Activated CD4-positive, alpha-beta T cell treated with anti-CD3 and anti-CD28 coated beads, Interleukin-2, amount 10 ng/mL, durations not matched to agents 7 days and 5 days (primary cell): Measurements from ENCODE around the gene GATA2. TPM values are rescaled to one million over a fixed set of nuclear protein-coding genes. Genes with fewer than 3 reads are reported as not detected.

Source experiments
- CTCF ChIA-PET: fragments of 350-600 bp; sonication (Branson Sonifier 250); formaldehyde crosslinking; loops from one replicate; lab custom pipeline; 2021; ENCODE audit warnings: antibody characterized with exemption; lab: Charles Lee
- POLR2A ChIA-PET: fragments of 350-600 bp; sonication (Branson Sonifier 250); formaldehyde crosslinking; loops from one replicate; lab custom pipeline; 2021; ENCODE audit warnings: antibody characterized with exemption; lab: Charles Lee
- DNase-seq: peaks from one replicate; pipeline ENCODE4 v3.0.0-alpha.2; 2020
- H3K27ac Mint-ChIP-seq: one replicate; pipeline ENCODE4 v1.8.0; 2021; ENCODE audit warnings: mild to moderate bottlenecking, moderate library complexity, mixed read lengths
- H3K27me3 Mint-ChIP-seq: one replicate; pipeline ENCODE4 v1.8.0; 2021; ENCODE audit warnings: mixed read lengths
- H3K36me3 Mint-ChIP-seq: one replicate; pipeline ENCODE4 v1.8.0; 2021; ENCODE audit warnings: low read depth, mixed read lengths
- H3K4me1 Mint-ChIP-seq: one replicate; pipeline ENCODE4 v1.8.0; 2021; ENCODE audit warnings: mixed read lengths
- H3K4me3 Mint-ChIP-seq: one replicate; pipeline ENCODE4 v1.8.0; 2021; ENCODE audit warnings: mild to moderate bottlenecking, moderate library complexity, mixed read lengths
- H3K9me3 Mint-ChIP-seq: one replicate; pipeline ENCODE4 v1.8.0; 2021; ENCODE audit warnings: mixed read lengths
- total RNA-seq, 2 experiments: library from RNA; stranded (reverse); gene quantifications; one replicate each; pipeline ENCODE4 v1.2.3, GENCODE V29; 2021

The GATA2 gene
- total RNA-seq, 2 experiments from 2014 or later, result not detected

GRCh38 chr3:128463354-128463753 is 29.6 kb downstream of the GATA2 start:
- H3K4me1 Mint-ChIP-seq, result peaks cover 12% of the 10 kb centered on the region
- no peak for DNase-seq
- ChIA-PET CTCF (interaction anchor here (1.1 to 1.9 kb wide), 4 partner anchors 9 to 37 kb away, joined by 3 to 5 read pairs (median 4); no protein-coding TSS in a partner anchor), POLR2A (no interaction called here)
- H3K36me3 Mint-ChIP-seq, result no peaks in the 10 kb centered on the region
- no peaks in the 10 kb centered on the region for H3K9me3 Mint-ChIP-seq
- H3K27me3 Mint-ChIP-seq, result peaks cover 20% of the 10 kb centered on the region
- H3K4me3 Mint-ChIP-seq, result no peak overlapping the region
- no peak overlapping the region for H3K27ac Mint-ChIP-seq

- no peak overlapping the region for H3K27ac Mint-ChIP-seq
- H3K9me3 Mint-ChIP-seq, result no peaks in the 10 kb centered on the region
- no peaks in the 10 kb centered on the region for H3K36me3 Mint-ChIP-seq
- no peak for DNase-seq
- POLR2A ChIA-PET, result no interaction called here
- peaks cover 12% of the 10 kb centered on the region for H3K4me1 Mint-ChIP-seq
- peaks cover 20% of the 10 kb centered on the region for H3K27me3 Mint-ChIP-seq
- CTCF ChIA-PET, result interaction anchor here (1.1 to 1.9 kb wide), 3 partner anchors 17 to 37 kb away, joined by 3 to 4 read pairs (median 4); no protein-coding TSS in a partner anchor
- no peak overlapping the region for H3K4me3 Mint-ChIP-seq
Measured at GRCh38 chr3:128462931-128463330, 30.1 kb downstream of the GATA2 start.

- H3K9me3 Mint-ChIP-seq, result no peaks in the 10 kb centered on the region
- H3K27me3 Mint-ChIP-seq, result peaks cover 20% of the 10 kb centered on the region
- CTCF ChIA-PET, result interaction anchor here (1.1 to 1.9 kb wide), 3 partner anchors 17 to 35 kb away, joined by 4 read pairs; no protein-coding TSS in a partner anchor
- H3K4me3 Mint-ChIP-seq, result no peak overlapping the region
- H3K27ac Mint-ChIP-seq, result no peak overlapping the region
- POLR2A ChIA-PET, result no interaction called here
- peaks cover 11% of the 10 kb centered on the region for H3K4me1 Mint-ChIP-seq
- no peak for DNase-seq
- H3K36me3 Mint-ChIP-seq, result no peaks in the 10 kb centered on the region
Measured at GRCh38 chr3:128462341-128462910, 30.6 kb downstream of the GATA2 start.

GRCh38 chr3:128461731-128462130 is 31.3 kb downstream of the GATA2 start:
- Mint-ChIP-seq H3K4me1 (peaks cover 4% of the 10 kb centered on the region), H3K27ac (no peak overlapping the region), H3K9me3 (no peaks in the 10 kb centered on the region), H3K27me3 (peaks cover 13% of the 10 kb centered on the region), H3K36me3 (no peaks in the 10 kb centered on the region), H3K4me3 (no peak overlapping the region)
- CTCF ChIA-PET, result interaction anchor here (1.5 to 1.6 kb wide), 2 partner anchors 14 to 34 kb away, joined by 4 to 7 read pairs; no protein-coding TSS in a partner anchor
- POLR2A ChIA-PET, result no interaction called here
- no peak for DNase-seq

- POLR2A ChIA-PET, result no interaction called here
- H3K27ac Mint-ChIP-seq, result no peak overlapping the region
Measured at GRCh38 chr3:128459461-128459820, 33.6 kb downstream of the GATA2 start.

GRCh38 chr3:128458746-128459460 is 34.1 kb downstream of the GATA2 start:
- Mint-ChIP-seq H3K27ac (no peak overlapping the region), H3K27me3 (peaks cover 21% of the 10 kb centered on the region), H3K36me3 (no peaks in the 10 kb centered on the region), H3K4me1 (peaks cover under 1% of the 10 kb centered on the region), H3K9me3 (no peaks in the 10 kb centered on the region), H3K4me3 (no peak overlapping the region)
- CTCF ChIA-PET, result interaction anchor here (1.1 to 1.5 kb wide), 2 partner anchors 12 to 17 kb away, joined by 4 read pairs; no protein-coding TSS in a partner anchor
- POLR2A ChIA-PET, result no interaction called here
- no peak for DNase-seq

More at GRCh38 chr3:128459461-128459820, 33.6 kb downstream of the GATA2 start:
- no peak for DNase-seq
- no peaks in the 10 kb centered on the region for H3K4me1 Mint-ChIP-seq
- H3K27me3 Mint-ChIP-seq, result peaks cover 18% of the 10 kb centered on the region
- no peak overlapping the region for H3K4me3 Mint-ChIP-seq
- no peaks in the 10 kb centered on the region for H3K36me3 Mint-ChIP-seq
- CTCF ChIA-PET, result interaction anchor here (1.5 kb wide), 1 partner anchor 17 kb away, joined by 4 read pairs; no protein-coding TSS in a partner anchor
- H3K9me3 Mint-ChIP-seq, result no peaks in the 10 kb centered on the region

- ChIA-PET CTCF (interaction anchor here (1.0 to 1.1 kb wide), 2 partner anchors 9 to 11 kb away, joined by 4 read pairs; partner anchors contain the start of gene DNAJB8), POLR2A (no interaction called here)
- Mint-ChIP-seq H3K27ac (no peak overlapping the region), H3K9me3 (no peaks in the 10 kb centered on the region), H3K4me3 (no peak overlapping the region), H3K36me3 (no peaks in the 10 kb centered on the region), H3K27me3 (peaks cover 24% of the 10 kb centered on the region), H3K4me1 (peaks cover 2% of the 10 kb centered on the region)
- DNase-seq, result no peak
Measured at GRCh38 chr3:128457937-128458336, 35.1 kb downstream of the GATA2 start.

- H3K27me3 Mint-ChIP-seq, result peaks cover 24% of the 10 kb centered on the region
- H3K4me1 Mint-ChIP-seq, result peaks cover 2% of the 10 kb centered on the region
Measured at GRCh38 chr3:128456776-128457715, 36.0 kb downstream of the GATA2 start.

GRCh38 chr3:128455786-128456748 is 36.9 kb downstream of the GATA2 start:
- DNase-seq, result no peak
- no peaks in the 10 kb centered on the region for H3K36me3 Mint-ChIP-seq
- H3K4me1 Mint-ChIP-seq, result peaks cover 2% of the 10 kb centered on the region
- no peak overlapping the region for H3K27ac Mint-ChIP-seq
- H3K4me3 Mint-ChIP-seq, result no peak overlapping the region
- H3K9me3 Mint-ChIP-seq, result peaks cover 2% of the 10 kb centered on the region
- ChIA-PET POLR2A (no interaction called here), CTCF (no interaction called here)
- H3K27me3 Mint-ChIP-seq, result peaks cover 24% of the 10 kb centered on the region

More at GRCh38 chr3:128456776-128457715, 36.0 kb downstream of the GATA2 start:
- no peak overlapping the region for H3K4me3 Mint-ChIP-seq
- no peaks in the 10 kb centered on the region for H3K9me3 Mint-ChIP-seq
- ChIA-PET CTCF (interaction anchor here (1.0 to 1.1 kb wide), 2 partner anchors 10 kb away, joined by 4 read pairs; partner anchors contain the start of gene DNAJB8), POLR2A (no interaction called here)
- H3K27ac Mint-ChIP-seq, result no peak overlapping the region
- H3K36me3 Mint-ChIP-seq, result no peaks in the 10 kb centered on the region
- DNase-seq, result no peak

GRCh38 chr3:128455116-128455515 is 37.9 kb downstream of the GATA2 start:
- H3K4me3 Mint-ChIP-seq, result no peak overlapping the region
- peaks cover 24% of the 10 kb centered on the region for H3K27me3 Mint-ChIP-seq
- CTCF ChIA-PET, result no interaction called here
- H3K27ac Mint-ChIP-seq, result no peak overlapping the region
- peaks cover 6% of the 10 kb centered on the region for H3K4me1 Mint-ChIP-seq
- H3K36me3 Mint-ChIP-seq, result peaks cover 7% of the 10 kb centered on the region
- no peak for DNase-seq
- POLR2A ChIA-PET, result no interaction called here
- peaks cover 10% of the 10 kb centered on the region for H3K9me3 Mint-ChIP-seq

- peaks cover 17% of the 10 kb centered on the region for H3K9me3 Mint-ChIP-seq
- H3K27me3 Mint-ChIP-seq, result peaks cover 24% of the 10 kb centered on the region
- ChIA-PET POLR2A (no interaction called here), CTCF (interaction anchor here (1.1 to 1.2 kb wide), 2 partner anchors 10 kb away, joined by 3 to 5 read pairs; no protein-coding TSS in a partner anchor)
- DNase-seq, result no peak
- peaks cover 13% of the 10 kb centered on the region for H3K36me3 Mint-ChIP-seq
- peaks cover 10% of the 10 kb centered on the region for H3K4me1 Mint-ChIP-seq
- no peak overlapping the region for H3K4me3 Mint-ChIP-seq
- H3K27ac Mint-ChIP-seq, result peak overlapping the region; percentile 44
Measured at GRCh38 chr3:128454310-128454618, 38.7 kb downstream of the GATA2 start.
